Measurements from ENCODE around the gene CRABP2.

The CRABP2 gene

GRCh38 chr1:156667968-156668709 is 37.2 kb downstream of the CRABP2 start:
- DNase-seq: no peak

- DNase-seq: peak; percentile 93
These were observed 37.8 kb downstream of the CRABP2 start for GRCh38 chr1:156667610-156667967.

DNA sequence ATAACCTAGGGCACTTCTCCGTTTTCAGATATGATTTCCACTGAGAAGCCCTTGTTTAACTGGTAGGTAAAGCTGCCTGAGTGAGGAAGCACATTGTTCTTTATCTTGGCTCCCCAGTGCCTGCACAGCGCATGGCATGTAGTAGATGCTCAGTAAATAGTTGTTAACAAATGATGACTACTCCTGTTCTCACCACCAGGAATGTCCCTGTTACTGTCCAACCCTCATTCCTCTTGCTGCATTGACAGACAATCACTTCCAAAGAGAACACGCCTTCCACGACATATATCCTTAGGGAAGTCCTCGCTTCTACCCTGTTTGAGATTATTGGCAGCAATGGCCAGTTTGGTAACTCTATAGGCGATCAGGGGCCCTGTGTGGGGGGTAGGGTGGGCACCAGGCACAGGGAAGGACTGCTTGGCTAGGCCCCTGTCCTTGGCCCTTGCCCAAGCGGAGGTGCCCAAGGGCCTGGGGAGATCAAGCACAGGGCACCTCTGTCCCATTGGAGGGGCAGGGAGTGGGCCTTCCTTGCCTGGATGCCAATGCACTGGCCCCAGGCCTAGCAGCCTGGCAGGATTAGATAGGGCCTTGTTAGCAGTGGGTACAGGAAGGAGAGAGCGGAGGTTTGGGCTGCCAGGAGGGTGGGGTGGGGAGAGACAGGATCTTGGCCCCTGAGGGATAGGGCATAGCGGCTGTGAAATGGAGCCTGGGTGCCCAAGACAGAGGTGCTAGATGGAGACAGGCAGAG is 38.3 kb downstream of the CRABP2 start:
- DNase-seq: no peak

DNA sequence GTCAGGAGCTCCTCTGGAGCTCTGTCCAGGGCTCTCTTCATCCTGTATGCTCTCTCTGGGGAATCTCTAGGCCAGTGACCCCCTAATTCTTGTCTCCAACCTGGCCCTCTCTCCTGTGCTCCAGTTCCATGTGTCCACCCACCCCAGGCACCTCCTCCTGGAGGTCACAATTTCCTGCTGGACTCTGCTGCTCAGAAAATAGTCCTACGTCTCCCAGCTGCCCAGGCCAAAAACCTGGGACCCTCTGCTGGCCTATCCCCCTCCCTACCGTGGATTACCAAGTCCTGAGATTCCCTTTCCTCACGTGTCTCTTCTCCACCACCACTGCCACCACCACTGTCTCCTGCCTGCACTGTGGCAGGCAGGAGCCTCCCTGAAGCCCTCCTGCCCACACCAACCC is 39.8 kb downstream of the CRABP2 start:
- no peak for DNase-seq

GRCh38 chr1:156664767-156665411 is 40.5 kb downstream of the CRABP2 start:
- peak; percentile 76 for DNase-seq

GRCh38 chr1:156664046-156664766 is 41.2 kb downstream of the CRABP2 start:
- DNase-seq: peak; percentile 75

- peak; percentile 88 for DNase-seq
These were observed 42.2 kb downstream of the CRABP2 start for GRCh38 chr1:156663178-156663577.

DNA sequence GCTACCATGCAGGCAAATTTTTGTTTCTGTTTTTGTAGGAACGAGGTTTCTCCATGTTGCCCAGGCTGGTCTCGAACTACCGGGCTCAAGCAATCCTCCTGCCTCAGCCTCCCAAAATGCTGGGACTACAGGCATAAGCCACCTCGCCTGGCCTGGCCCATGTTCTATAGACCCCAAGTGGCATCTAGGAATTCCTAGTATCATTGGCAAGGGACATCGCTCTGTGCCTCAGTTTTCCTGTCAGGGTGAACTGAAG is 42.7 kb downstream of the CRABP2 start:
- no peak for DNase-seq

- no peak for DNase-seq
These were observed 43.2 kb downstream of the CRABP2 start for GRCh38 chr1:156662005-156662799.

- no peak for DNase-seq
These were observed 44.7 kb downstream of the CRABP2 start for GRCh38 chr1:156660752-156661112.

DNA sequence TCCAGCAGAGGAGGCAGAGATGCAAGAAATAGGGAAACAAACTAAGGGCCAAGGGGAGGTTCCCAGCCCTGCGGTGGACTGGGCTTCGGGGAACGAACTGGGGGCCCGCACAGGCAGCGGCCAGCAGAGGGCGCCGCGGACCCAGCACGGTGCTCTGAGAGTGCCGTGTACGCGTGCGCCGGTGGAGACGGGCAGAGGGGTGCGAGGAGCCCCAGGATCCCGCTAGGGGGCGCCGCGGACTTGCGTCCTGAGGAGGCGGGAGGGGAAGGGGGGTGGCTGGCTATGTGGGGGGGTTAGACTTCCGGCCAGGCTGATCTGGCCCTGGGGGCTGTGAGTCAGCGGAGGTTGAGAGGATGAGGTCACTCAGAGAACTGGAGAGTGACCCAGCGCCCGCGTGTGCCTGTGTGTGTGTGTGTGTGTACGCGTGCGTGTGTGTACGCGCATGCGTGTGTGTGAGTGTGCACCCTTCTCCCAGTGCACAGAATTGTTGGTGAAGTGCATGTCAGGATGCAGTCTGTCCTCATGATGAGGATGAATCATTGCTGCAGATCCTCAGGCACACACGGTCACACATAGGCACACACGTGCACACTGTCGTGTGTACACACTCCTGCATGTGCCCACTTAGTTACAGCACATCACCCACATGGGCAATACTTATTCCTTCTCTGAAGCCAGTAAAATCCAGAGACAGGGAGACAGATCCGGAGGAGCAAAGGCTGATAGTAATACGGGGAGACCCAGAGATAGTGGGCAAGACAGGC is 45.2 kb downstream of the CRABP2 start:
- DNase-seq: peak; percentile 98

- DNase-seq: no peak
These were observed 45.8 kb downstream of the CRABP2 start for GRCh38 chr1:156659661-156659987.

DNA sequence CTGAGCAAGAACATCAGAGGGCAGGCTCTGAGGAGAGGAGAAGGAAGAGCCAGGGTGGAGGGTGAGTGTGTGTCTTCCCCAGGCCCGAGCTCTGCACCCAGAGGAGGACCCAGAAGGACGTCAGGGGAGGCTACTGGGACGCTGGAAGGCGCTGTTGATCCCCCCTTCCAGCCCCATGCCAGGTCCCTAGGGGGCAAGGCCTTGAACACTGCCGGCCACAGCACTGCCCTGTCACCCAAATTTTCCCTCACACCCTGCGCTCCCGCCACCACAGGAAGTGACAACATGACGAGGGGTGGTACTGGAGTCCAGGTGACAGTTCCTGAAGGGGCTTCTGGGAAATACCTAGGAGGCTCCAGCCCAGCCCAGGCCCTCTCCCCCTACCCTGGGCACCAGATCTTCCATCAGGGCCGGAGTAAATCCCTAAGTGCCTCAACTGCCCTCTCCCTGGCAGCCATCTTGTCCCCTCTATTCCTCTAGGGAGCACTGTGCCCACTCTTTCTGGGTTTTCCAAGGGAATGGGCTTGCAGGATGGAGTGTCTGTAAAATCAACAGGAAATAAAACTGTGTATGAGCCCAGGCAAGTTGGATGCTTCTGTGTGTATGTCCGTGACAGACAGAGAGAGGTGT is 46.3 kb downstream of the CRABP2 start:
- no peak for DNase-seq

DNA sequence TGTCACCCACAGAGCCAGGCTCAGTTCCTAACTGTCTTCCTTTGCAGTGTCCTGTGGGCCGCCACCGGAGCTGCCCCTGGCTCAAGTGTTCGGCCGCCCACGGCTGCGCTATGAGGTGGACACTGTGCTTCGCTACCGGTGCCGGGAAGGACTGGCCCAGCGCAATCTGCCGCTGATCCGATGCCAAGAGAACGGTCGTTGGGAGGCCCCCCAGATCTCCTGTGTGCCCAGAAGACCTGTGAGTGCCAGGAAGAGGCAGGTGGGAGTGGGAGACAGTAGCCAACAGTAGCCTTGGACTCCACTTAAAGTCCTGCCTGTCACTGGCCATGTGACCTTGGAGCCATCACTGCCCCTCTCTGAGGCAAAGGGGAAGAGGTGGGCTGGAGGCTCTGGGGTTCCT is 46.9 kb downstream of the CRABP2 start:
- no peak for DNase-seq

GRCh38 chr1:156657741-156658319 is 47.6 kb downstream of the CRABP2 start:
- no peak for DNase-seq

DNA sequence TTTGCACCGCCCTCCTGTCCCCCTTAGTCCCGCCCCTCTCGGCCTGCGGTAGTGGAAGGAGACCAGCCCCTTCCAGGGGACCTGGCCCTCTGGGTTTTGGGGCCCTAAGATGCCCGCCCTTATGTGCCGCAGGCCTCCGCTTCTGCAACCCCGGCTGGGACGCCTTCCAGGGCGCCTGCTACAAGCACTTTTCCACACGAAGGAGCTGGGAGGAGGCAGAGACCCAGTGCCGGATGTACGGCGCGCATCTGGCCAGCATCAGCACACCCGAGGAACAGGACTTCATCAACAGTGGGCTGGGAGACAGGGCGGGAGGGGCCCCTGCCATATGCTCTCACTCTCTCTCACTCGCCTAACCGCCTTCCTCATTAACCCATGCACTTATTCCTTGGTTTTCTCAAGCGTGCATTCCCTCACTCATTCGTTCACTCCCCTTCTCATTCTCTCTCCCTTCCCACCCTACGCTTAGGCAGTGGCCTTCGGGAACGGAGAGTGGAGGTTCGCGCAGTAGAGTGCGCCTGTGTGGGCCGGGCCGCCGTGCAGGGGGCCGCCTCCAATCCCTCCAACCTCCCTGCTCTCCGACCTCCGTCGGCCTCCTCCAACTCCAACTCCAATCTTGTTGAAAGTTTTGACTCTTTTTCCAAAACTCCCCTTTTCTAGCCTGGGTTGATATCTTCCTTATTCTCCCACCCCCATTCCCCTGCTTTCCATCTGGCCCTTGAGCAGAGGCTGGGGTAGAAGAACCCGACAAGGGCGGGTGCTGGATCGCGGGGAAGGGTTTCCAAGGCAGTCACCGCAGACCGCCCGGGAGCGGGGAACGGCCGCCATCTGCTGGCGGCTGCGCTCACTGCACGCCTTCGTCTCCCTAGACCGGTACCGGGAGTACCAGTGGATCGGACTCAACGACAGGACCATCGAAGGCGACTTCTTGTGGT is 48.3 kb downstream of the CRABP2 start:
- DNase-seq: peak; percentile 76

DNA sequence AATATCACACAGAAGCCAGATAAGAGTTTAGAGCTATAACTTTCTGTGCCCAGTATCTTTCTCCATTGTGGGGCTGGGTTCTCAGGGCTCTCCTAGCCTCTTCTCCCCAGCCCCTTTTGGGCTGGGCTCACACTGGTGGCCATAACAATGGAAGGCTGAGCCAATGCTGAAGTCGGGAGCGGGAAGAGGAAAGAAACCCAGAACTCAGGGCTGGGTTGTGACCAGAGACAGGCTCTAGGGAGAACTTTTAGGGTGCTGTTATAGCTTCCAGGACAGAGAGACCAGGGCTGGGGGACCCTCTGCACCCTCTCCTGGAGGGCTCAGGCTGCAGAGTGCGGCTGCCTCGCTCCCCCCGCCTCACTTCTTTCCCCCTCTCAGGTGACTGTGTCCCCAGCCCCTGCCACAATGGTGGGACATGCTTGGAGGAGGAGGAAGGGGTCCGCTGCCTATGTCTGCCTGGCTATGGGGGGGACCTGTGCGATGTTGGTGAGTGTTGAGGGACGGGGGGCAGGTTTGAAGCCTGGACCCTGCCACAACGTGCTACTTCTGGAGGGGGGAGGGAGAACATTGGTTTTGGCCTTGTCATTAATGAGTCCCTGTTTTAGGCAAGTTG is 49.4 kb downstream of the CRABP2 start:
- DNase-seq: no peak

GRCh38 chr1:156655151-156655903 is 50.1 kb downstream of the CRABP2 start:
- DNase-seq: no peak

GRCh38 chr1:156654700-156655099 is 50.7 kb downstream of the CRABP2 start:
- DNase-seq: no peak

Measured in right hindlimb (tissue), 1 donor.